AG20443 (cell line): ENCODE measurements around the gene MAP4.
A peak's percentile ranks its signal among the peaks of the same experiment; 100 is the strongest.
"Not testable (repeated sequence)": the region's sequence is repeated elsewhere in the genome, so short reads cannot be mapped to it uniquely, and the experiment has no call there.

Source experiments
- DNase-seq: peaks from one replicate; pipeline ENCODE4 v3.0.0; 2012; ENCODE audit warnings: low spot score, mixed read lengths

The MAP4 gene

DNA sequence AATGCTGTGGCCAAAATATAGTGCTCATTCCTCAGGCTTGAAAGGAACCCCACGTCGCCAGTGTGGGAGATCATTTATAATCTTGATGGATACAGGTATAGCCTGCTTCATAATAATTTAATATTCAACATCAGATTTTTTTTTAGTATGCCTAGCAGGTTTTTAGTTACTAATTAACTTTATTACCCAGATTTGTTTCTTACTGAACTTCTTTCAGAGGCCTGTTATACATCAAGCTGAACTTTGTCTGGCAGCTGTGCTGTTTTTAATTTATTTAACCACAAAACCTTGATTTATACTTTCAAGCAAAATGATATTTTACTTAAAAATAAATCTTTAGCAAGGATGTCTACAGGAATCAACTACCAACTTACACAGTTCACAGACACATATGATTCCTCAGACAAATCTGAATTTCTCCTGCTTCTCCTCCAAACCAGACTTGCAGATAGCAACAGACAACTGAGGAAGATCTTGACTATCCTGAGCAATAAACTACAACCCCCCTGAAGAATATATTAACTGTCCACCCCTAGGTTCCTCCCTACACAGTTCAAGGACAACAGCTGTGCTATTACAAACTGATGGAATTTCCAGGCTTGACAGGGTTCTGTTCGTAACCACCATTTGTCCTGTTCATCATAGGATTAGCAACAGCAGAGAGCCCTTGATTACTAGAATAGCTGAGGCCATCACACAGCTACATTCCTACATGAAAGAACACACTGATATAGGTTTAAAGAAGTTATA is 610 bp downstream of the MAP4 start:
- no peak for DNase-seq

DNA sequence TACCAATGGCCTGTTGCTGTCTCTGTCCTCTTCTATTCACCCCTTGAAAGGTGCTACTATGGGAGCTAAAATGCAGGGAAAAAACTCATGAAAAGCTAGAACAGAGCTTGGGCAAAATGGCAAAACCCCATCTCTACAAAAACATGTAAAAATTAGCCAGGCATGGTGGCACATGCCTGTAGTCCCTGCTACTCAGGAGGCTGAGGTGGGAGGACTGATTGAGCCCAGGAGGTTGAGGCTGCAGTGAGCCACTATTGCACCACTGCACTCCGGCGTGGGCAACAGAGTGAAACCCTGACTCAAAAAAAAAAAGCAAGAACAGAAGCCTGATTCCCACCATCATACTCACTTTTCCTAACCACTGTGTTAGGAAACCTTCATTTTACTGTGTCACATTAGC is 1.9 kb downstream of the MAP4 start:
- no peak for DNase-seq

DNA sequence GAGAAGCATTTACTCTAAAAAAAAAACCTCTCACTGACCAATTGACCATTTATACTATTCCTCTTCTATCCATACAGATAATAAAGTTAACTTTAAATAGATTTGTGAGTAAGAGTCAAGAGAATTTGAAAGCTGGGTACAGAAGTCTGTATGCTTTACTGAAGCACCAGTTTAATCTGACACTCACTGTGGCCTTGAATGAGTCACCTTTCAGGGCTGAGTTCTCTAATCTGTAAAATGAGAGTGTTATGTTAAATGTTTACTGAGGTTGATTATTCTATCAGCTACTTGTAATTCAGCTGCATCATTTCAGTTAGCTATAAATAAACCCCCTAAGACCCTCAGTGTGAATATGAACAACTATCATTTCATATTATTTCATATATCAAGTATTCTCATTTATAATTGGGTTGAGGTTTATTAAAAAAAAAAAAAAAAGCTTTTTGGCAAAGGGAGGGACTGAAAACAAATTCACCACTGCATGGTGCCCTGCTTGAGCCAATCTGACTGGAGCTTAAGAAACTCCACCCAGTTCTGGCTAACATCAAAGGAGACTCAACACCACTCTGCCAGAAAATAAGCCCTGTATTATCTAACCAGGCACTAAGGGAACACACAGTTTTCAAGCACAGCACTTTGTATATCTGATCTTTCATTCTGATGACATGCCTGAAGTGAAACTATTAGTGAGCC is 2.8 kb downstream of the MAP4 start:
- peak; percentile 47 for DNase-seq

DNA sequence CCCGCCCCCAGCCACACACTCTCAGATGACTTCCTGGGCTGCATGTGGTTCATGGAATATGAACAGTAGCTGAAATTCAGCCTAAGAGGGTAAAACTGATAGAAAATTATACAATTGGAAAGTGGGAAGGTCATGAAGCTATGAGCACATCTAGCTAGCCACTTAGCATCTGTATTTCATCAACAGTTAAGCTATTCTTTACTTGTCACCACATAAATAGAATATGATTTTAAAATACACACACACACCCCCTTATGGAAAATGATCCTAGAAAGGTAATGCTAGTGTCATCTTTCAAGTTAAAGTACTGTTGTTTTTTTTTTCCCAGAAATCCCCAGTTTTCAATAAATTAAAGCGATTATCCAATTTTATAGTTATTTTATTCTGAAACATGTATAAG is 3.6 kb downstream of the MAP4 start:
- no peak for DNase-seq

DNA sequence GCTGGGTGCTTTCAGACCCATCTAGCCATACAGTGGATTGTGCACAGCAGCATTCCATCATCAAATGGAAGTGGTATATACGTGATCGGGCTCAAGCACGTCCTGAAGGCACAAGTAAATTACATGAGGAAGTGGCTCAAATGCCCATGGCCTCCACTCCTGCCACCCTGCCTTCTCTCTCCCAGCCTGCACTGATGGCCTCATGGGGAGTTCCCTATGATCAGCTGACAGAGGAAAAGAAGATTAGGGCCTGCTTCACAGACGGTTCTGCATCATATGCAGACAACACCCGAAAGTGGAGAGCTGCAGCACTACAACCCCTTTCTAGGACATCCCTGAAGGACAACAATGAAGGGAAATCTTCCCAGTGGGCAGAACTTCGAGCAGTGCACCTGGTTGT is 8.2 kb downstream of the MAP4 start:
- not testable (repeated sequence) for DNase-seq

DNA sequence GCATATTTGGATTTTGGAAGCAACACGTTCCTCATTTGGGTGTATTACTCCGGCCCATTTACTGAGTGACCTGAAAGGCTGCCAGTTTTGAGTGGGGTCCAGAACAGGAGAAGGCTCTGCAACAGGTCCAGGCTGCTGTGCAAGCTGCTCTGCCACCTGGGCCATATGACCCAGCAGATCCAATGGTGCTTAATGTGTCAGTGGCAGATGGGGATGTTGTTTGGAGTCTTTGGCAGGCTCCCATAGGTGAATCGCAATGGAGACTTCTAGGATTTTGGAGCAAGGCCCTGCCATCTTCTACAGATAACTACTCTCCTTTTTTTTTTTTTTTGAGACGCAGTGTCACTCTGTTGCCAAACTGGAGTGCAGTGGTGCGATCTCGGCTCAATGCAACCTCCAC is 8.9 kb downstream of the MAP4 start:
- not testable (repeated sequence) for DNase-seq

DNA sequence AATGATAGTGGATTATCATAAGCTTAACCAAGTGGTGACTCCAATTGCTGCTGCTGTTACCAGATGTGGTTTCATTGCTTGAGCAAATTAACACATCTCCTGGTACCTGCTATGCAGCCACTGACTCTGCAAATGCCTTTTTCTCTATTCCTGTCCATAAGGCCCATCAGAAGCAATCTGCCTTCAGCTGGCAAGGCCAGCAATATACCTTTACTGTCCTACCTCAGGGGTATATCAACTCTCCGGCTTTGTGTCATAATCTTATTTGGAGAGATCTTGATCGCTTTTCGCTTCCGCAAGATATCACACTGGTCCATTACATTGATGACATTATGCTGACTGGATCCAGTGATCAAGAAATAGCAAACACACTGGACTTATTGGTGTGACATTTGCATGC is 9.4 kb downstream of the MAP4 start:
- not testable (repeated sequence) for DNase-seq

DNA sequence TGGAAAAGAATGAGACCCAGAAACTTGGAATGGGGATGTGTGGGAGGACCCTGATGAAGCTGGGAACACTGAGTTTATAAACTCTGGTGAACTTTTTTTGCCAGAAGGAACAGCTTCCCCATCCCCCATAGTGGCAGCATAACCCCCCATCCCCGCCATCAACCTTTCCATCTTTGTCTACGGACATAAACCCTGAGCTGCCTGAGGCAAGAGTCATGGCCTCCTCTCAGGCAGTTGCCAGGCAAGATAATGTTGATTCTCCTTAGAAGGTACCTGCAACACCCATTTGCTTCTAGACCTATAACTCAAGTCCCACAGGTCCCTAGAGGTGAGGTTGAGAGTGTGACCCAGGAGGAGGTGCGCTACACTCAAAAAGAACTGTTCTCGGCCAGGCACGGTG is 11.5 kb downstream of the MAP4 start:
- no peak for DNase-seq

DNA sequence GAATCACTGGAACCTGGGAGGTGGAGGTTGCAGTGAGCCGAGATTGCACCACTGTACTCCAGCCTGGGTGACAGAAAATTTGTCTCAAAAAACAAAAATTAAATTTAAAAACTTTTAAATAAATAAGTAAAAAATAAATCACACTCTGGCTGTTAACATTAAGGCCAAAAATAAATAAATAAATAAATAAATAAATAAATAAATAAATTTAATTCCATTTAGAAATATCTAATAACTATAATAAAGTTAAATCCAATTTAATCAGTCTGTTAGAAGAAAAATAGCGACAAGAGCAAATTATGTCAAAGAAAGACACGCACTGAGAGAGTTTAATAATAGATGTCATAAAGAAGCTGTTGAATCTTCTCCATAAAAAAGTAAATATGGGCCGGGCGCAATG is 13.4 kb downstream of the MAP4 start:
- no peak for DNase-seq

DNA sequence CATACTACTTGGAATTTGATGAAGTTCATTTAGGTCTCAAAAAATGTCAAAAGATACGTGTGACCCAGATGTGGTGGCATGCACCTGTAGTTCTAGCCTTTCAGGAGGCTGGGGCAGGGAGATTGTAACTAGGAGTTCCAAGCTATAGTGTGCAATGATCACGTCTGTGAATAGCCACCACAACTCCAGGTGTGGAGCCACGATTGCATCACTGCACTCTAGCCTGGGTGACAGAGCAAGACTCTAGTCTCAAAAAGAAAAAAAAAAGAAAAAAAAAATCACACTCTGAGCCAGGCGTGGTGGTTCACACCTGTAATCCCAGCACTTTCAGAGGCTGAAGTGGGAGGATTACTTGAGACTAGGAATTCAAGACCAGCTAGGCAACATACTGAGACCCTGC is 14.2 kb downstream of the MAP4 start:
- DNase-seq: no peak

DNA sequence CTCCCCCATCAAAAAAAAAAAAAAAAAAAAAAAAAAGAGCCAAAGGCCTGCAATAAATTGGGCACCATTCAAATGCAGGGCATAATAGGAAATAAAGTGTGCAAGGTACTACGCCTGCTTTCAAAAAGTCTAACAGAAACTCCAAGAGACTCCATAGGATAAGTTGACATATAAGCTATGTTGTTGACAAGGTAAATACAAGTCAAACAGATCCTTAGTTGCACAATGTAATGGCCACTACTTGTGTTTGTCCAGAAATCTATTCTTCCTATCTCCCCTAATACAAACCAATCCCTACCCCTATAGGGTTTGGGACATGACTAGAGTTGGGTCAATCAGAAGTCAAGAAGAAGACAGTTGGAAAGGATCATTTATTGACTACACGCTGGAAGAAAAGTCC is 16.0 kb downstream of the MAP4 start:
- no peak for DNase-seq

DNA sequence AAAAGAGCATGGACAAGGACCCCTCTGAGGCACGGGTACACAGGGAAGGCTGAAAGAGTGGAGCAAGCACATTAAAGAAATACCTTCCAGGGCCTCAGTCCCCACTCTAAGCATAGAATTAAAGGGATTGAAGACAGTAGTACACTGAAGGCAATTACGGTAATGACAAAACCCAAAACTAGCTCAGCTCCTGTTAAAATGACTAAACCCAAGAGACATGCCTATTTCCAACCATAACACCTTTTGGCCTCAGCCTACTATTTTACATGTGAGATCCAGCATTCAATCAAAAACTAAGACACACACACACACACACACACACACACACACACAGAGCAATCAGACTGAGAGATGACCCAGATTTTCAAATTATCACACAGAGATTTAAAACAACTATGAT is 19.8 kb downstream of the MAP4 start:
- no peak for DNase-seq

DNA sequence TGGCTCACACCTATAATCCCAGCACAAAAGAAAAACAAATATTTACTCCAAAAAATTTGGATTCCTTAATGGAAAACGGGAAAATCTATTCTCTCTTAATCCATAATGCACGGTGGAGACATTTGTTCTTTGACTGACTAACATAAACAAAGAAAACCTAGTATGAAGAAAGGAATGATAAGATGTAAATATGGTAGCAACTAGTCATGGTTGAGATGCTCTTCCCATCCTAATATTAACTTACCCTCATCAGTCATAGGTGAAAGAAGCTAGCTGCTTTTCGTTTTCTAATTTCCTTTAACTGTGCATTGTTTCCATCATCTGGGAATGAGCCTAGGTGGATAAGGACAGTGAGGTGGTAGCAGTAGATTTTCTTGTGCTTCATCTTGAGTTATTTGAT is 22.0 kb downstream of the MAP4 start:
- no peak for DNase-seq

DNA sequence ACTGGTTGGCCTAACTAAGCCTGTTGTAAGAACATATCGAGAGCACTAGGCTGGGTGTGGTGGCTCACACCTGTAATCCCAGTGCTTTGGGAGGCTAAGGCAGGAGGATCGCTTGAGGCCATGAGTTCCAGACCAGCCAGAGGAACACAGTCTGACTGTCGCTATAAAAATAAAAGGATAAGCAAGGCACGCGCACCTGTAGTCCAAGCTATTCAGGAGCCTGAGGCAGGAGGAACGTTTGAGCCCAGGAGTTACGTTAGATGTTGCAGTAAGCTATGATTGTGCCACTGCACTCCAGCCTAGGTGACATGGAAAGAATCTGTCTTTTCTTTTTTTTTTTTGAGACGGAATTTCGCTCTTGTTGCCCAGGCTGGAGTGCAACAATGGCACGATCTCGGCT is 24.9 kb downstream of the MAP4 start:
- no peak for DNase-seq

DNA sequence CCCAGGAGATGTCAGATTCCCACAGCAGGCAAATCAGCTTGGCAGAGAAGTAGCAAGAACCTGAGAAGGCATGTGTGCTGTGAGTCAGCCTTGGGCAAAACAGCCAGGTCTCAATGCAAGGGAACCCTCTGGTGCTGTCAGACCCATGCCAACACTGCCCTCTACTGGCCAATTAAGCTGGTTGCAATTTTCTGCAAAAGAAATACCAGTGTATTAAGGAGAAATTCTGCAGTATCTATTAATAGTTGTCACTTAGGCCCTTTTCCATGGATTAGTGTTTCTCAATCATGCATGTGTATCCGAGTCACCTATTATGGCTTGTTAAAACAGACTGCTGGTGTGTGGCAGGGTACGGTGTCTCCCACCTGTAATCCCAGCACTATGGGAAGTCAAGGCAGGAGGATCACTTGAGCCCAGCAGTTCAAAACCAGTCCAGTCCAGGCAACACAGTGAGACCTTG is 26.2 kb downstream of the MAP4 start:
- DNase-seq: peak; percentile 90

DNA sequence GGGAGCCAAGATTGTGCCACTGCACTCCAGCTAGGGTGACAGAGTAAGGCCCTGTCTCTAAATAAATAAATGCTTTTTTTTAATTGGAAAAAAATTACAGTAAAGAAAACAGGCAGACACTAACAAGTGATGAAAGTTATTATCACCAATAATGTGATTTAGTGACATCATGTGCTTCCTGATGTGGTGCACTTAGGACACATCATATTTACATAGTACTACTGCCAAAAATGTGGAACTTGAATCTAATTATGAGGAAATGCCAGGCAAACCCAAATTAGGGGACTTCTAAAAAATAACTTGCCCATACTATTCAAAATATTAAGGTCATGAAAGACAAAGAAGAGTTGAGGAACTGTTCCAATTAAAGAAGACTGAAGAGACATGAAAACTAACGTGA is 30.8 kb downstream of the MAP4 start:
- peak; percentile 19 for DNase-seq

DNA sequence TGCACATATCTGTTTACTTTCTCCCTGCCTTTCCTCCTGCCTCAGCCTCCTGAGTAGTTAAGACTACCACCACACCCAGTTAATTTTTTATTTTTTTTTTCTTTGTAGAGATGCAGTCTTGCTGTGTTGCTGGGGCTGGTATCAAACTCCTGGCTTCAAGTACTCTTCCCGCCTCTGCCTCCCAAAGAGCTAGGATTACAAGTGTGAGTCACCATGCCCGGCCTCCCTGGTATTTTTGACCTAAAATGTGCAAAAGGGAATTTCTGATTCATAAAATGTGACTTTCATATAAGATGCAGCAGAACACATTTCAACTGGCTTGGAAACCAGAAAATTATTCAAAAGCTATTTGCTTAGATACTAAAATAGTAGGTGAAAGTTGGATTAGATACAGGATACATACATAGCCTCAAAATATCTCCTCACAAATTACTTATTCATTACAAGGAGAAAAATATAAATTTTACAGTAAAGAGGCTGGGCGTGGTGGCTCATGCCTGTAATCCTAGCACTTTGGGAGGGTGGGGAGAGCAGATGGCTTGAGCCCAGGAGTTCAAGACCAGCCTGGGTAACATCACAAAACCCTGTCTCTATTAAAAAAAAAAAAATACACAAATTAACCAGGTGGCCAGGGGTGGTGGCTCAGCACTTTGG is 32.0 kb downstream of the MAP4 start:
- DNase-seq: peak; percentile 37

DNA sequence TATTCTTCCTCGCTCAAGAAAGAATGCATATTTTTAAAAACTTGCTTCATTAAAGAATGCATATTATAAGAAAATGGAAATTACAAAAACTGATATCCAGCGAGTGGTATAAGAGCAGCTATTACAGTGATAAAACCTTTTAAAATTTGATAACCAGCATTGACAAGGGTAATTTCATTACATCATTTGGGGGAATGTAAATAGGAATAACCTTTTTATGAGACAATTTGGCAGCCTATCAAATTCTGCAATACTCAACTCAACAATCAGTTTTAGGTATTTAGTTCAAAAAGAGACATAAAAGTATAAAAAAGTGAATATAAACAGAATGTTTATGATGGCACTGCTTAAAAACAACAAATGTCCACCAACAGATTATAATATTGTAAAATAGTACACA is 35.4 kb downstream of the MAP4 start:
- no peak for DNase-seq

DNA sequence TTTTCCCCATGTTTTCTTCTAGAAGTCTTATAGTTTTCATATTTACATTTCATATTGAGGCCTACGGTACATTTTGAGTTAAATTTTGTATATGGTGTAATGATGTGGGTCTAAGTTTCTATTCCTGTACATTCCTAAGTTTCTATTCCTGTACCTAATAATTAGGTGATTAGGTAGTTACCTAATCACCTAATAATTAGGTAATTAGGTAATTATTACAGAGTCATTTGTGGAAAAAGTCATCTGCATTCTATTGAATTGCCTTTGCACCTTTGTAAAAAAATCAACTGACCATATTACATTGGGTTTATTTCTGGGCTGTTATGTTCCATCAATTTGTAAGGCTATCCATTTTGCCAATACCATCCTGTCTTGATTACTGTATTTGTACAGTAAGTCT is 37.1 kb downstream of the MAP4 start:
- DNase-seq: no peak

DNA sequence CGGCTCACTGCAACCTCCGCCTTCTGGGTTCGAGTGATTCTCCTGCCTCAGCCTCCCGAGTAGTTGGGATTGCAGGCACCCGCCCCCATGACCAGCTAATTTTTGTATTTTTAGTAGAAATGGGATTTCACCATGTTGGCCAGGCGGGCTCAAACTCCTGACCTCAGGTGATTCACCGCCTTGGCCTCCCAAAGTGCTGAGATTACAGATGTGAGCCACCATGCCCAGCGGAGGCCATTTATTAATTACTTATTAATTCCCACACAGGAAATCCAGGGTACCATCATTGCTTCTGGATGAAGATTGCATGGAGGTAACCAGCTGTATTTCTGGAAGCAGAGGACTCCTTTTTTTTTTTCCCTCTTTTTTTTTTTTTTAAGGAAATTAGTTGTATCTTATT is 37.8 kb downstream of the MAP4 start:
- no peak for DNase-seq

DNA sequence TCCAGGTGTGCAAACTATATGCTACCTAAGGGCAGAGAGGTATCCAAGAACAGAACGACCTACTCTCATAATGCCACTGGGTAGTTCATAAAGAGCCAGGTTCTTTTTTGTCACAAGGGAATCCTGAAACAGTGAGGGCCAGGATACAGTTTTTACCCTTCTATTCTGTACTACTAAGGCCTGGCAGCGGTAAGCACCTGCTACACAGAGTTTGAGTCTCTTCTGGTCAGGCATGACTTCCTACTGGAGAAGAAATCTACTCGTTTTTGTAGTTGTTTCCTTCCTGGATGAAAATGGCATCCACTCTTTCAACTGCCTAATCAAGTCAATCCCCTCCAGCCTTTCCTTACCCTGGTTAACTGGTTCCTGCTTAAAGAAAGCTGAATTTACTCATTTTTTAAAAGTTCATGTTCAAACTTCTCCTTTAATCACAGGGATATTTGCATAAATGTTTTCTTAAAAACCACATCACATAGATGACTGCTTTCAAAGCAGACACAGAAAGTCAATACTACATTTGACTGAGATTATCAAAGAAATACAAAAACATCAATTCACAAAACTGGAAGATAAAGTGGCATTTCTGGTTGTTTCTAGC is 40.0 kb downstream of the MAP4 start:
- no peak for DNase-seq

DNA sequence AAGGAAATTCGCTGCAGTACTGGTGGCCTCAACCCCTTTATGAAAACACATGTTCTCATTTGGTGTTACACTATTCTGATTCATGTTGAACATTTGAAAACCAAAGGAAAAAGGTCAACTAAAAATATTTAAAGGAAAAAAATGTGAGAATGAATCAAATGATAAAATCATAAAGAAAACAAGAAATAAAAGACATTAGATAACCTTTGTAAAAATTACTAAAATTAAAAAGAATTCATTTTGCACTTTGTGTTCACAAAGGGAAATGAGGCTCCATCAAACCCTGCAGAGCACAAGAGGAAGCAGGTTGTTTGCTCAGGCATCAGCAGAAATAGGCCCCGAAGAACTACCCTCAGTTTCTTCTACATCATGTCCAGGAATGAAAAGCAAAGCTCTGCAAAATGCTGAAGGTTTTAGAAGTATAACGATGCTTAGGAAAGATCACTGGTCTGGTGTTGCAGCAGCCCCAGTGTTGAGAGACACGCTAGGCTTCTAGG is 41.2 kb downstream of the MAP4 start:
- no peak for DNase-seq

DNA sequence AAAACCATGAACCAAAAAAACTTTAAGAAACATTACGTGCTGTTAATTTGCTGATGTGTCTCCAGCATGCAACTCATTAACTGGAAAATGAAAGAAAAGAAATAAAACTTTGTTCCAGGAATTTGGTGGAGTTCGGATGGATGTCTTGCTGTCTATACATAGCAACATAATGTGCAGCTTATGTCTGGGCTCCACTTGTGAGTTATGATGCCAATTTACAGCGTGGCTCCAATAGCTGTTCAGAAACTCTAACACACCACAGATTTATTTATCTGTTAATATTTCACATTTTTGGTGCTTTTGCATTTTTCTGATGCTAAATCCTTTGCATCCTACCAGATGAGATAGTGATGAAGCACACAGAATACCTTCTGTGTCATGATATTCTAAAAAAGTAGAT is 45.1 kb downstream of the MAP4 start:
- DNase-seq: no peak
